Gastrocnemius medialis (tissue), 4 donors: Measurements from ENCODE around the gene SIRPD.

Source experiments
- CTCF ChIP-seq, 5 experiments: fragments of 450-650 bp in 3 of 5; fragments of 200-600 bp in 2 of 5; sonication (generic) in 2 of 5; IDR thresholded peaks in 4 of 5; conservative IDR thresholded peaks in 1 of 5; 1 replicate in 4 of 5; 2 replicates in 1 of 5; pipeline ENCODE4 v1.5.1; 2016 to 2019; ENCODE audit warnings: antibody characterized with exemption in 5 of 5, mild to moderate bottlenecking in 3 of 5, moderate library complexity in 3 of 5
- POLR2A ChIP-seq, 2 donors: fragments of 450-650 bp; IDR thresholded peaks; one replicate each; pipeline ENCODE4 v1.6.1; 2017; ENCODE audit warnings: antibody characterized with exemption in 2 of 2, mild to moderate bottlenecking in 2 of 2, moderate library complexity in 2 of 2

- no peak for TF ChIP-seq CTCF (IDR thresholded peaks at IDR 0.05 in 4 of 5, conservative IDR thresholded peaks at IDR 0.05 in 1 of 5)
- no peak for TF ChIP-seq POLR2A (IDR thresholded peaks at IDR 0.05)
Measured at GRCh38 chr20:1579488-1579887, 22.0 kb upstream of the SIRPD start.
